Measurements from ENCODE around the gene PPP1R12C.
"Not testable (repeated sequence)": the region's sequence is repeated elsewhere in the genome, so short reads cannot be mapped to it uniquely, and the experiment has no call there.

GRCh38 chr19:55155784-55156183 is 38.3 kb upstream of the PPP1R12C start:
- TF ChIP-seq CTCF (IDR thresholded peaks at IDR 0.05 in 2 of 3, conservative IDR thresholded peaks at IDR 0.05 in 1 of 3; ENCODE audit: control insufficient read depth in 2 of 3, extremely low read depth in 1 of 3, insufficient read depth in 1 of 3, low read depth in 3 of 3, low read length in 3 of 3); NFYB (IDR thresholded peaks at IDR 0.05; ENCODE audit: insufficient read depth, low read depth, low read length); NR2F1 (conservative IDR thresholded peaks at IDR 0.05); YY1 (IDR thresholded peaks at IDR 0.05; ENCODE audit: low read depth, low read length); HDAC2 (IDR thresholded peaks at IDR 0.05); REST (IDR thresholded peaks at IDR 0.05; ENCODE audit: low read depth, low read length); PML (IDR thresholded peaks at IDR 0.05; ENCODE audit: low read length); MYC (IDR thresholded peaks at IDR 0.05; ENCODE audit: insufficient read depth, insufficient read length, insufficient replicate concordance, low read length, severe bottlenecking); BRCA1 (IDR thresholded peaks at IDR 0.05; ENCODE audit: low read depth, low read length); POLR2A (IDR thresholded peaks at IDR 0.05; ENCODE audit: low read depth, low read length): not testable (repeated sequence)
